PC-3 (cell line): Measurements from ENCODE around the gene GNA15. TPM values are rescaled to one million over a fixed set of nuclear protein-coding genes. Genes with fewer than 3 reads are reported as not detected.

Source experiments
- ATAC-seq: fragments of 200-7000 bp; cut with Tn5 transposase; 2 replicates; pipeline ENCODE4 v1.9.1; 2020; ENCODE audit warnings: mild to moderate bottlenecking, moderate library complexity
- BruUV-seq: library from RNA; stranded (reverse); fragments of 400-500 nt; replicated peaks from 2 replicates; lab custom pipeline; 2021; lab: Mats Ljungman, UMichigan
- CTCF ChIA-PET: fragments of 300-600 bp; sonication (Branson Sonifier 250); formaldehyde crosslinking; loops from one replicate; lab custom pipeline; 2022; ENCODE audit warnings: antibody characterized with exemption; lab: Charles Lee
- POLR2A ChIA-PET: fragments of 300-600 bp; sonication (Branson Sonifier 250); formaldehyde crosslinking; loops from one replicate; lab custom pipeline; 2022; ENCODE audit warnings: antibody characterized with exemption; ENCODE audit not compliant: unreplicated experiment; lab: Charles Lee
- DNase-seq: peaks from one replicate; pipeline ENCODE4 v3.0.0-alpha.2; 2015
- H2AFZ ChIP-seq: fragments of 300-600 bp; sonication (generic); 2 replicates; pipeline ENCODE4 v1.6.0; 2016; ENCODE audit warnings: antibody characterized with exemption, low read length
- H3F3A ChIP-seq: fragments of 300-600 bp; sonication (generic); one replicate; pipeline ENCODE4 v1.6.0; 2017; ENCODE audit warnings: antibody characterized with exemption, low read length, control low read depth, mild to moderate bottlenecking; ENCODE audit not compliant: unreplicated experiment
- H3K27ac ChIP-seq: fragments of 300-600 bp; sonication (generic); 2 replicates; pipeline ENCODE4 v1.5.1; 2016; ENCODE audit warnings: mild to moderate bottlenecking, low read length
- H3K27me3 ChIP-seq: fragments of 300-600 bp; sonication (generic); 2 replicates; pipeline ENCODE4 v1.6.1; 2016; ENCODE audit warnings: low read length, mixed read lengths
- H3K36me3 ChIP-seq: fragments of 300-600 bp; sonication (generic); 2 replicates; pipeline ENCODE4 v1.6.1; 2016; ENCODE audit warnings: low read depth, mixed run types, low read length, mixed read lengths
- H3K4me1 ChIP-seq: fragments of 300-600 bp; sonication (generic); 2 replicates; pipeline ENCODE4 v1.5.1; 2016; ENCODE audit warnings: low read length; ENCODE audit not compliant: insufficient read depth
- H3K4me2 ChIP-seq: fragments of 300-600 bp; sonication (generic); 2 replicates; pipeline ENCODE4 v1.6.0; 2016; ENCODE audit warnings: low read length
- H3K4me3 ChIP-seq: fragments of 300-600 bp; sonication (generic); 2 replicates; pipeline ENCODE4 v1.5.1; 2016; ENCODE audit warnings: mild to moderate bottlenecking, low read length, mixed read lengths
- H3K79me2 ChIP-seq: fragments of 300-600 bp; sonication (generic); 2 replicates; pipeline ENCODE4 v1.6.1; 2017; ENCODE audit warnings: low read length, mixed read lengths
- H3K9ac ChIP-seq: fragments of 300-600 bp; sonication (generic); 2 replicates; pipeline ENCODE4 v1.6.0; 2016; ENCODE audit warnings: mild to moderate bottlenecking, low read length
- H3K9me2 ChIP-seq: fragments of 300-600 bp; sonication (generic); replicated peaks from 2 replicates; pipeline ENCODE4 v1.6.1; 2016; ENCODE audit warnings: mixed run types, low read length, mixed read lengths
- H3K9me3 ChIP-seq: fragments of 300-600 bp; sonication (generic); 2 replicates; pipeline ENCODE4 v1.6.1; 2016; ENCODE audit warnings: low read length, mixed read lengths
- H4K20me1 ChIP-seq: fragments of 300-600 bp; sonication (generic); 2 replicates; pipeline ENCODE4 v1.6.1; 2016; ENCODE audit warnings: low read length, mixed read lengths
- CTCF ChIP-seq: fragments of 300-600 bp; sonication (generic); conservative IDR thresholded peaks from 2 replicates; pipeline ENCODE4 v1.5.1; 2017; ENCODE audit warnings: antibody characterized with exemption, low read depth, mild to moderate bottlenecking, low read length
- EZH2 ChIP-seq: fragments of 300-600 bp; sonication (generic); IDR thresholded peaks from one replicate; pipeline ENCODE4 v1.6.1; 2017; ENCODE audit warnings: antibody characterized with exemption, mild to moderate bottlenecking, low read length; ENCODE audit not compliant: unreplicated experiment
- EZH2phosphoT487 ChIP-seq: fragments of 300-600 bp; sonication (generic); IDR thresholded peaks from 2 replicates; pipeline ENCODE4 v1.6.1; 2018; ENCODE audit warnings: mild to moderate bottlenecking, antibody characterized with exemption, low read length, borderline replicate concordance
- intact Hi-C: fragments of 100-400 bp; cut with micrococcal nuclease; formaldehyde crosslinking; loops from 2 replicates; pipeline ENCODE4 v1.9.0; 2023
- total RNA-seq: library from RNA; depleted of rRNA; stranded (reverse); fragments of >200 nt; gene quantifications from 2 replicates; pipeline ENCODE4 v1.2.3, GENCODE V29; 2014

The GNA15 gene
- total RNA-seq, 1 experiment from 2014 or later: not detected

DNA sequence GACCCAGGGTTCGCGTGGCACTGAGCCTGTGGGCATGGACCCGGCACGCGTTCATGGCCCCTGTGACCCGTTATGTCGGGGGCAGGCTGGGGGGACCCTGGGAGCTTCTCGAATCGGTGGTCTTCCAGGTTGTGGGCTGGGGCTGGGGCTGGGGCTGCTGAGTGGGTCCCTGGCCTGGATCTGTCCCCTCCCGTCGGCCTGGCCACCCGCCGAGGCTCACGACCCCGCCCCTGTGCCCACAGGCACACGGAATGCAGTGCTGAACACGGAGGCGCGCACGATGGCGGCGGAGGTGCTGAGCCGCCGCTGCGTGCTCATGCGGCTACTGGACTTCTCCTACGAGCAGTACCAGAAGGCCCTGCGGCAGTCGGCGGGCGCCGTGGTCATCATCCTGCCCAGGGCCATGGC lies 56.4 kb downstream of the GNA15 start:
- Histone ChIP-seq H3K27ac (no peak overlapping the region), H3K9ac (no peak overlapping the region), H3K4me1 (peaks cover 7% of the 10 kb centered on the region), H3K9me3 (no peaks in the 10 kb centered on the region), H2AFZ (no peak overlapping the region), H3K36me3 (peaks cover 2% of the 10 kb centered on the region; the same call in 1 of the 2 replicates), H4K20me1 (peaks cover 12% of the 10 kb centered on the region), H3K4me2 (no peak overlapping the region), H3K27me3 (no peaks in the 10 kb centered on the region), H3K4me3 (no peak overlapping the region), H3K9me2 (no peaks in the 10 kb centered on the region), H3K79me2 (peaks cover 62% of the 10 kb centered on the region), H3F3A (no peaks in the 10 kb centered on the region)
- CTCF ChIA-PET: no interaction called here
- no TSS peak for BruUV-seq
- POLR2A ChIA-PET: no interaction called here
- DNase-seq (no peak), ATAC-seq (no peak)
- TF ChIP-seq CTCF (no peak), EZH2 (no peak), EZH2phosphoT487 (no peak)
- intact Hi-C loops: no loop called here

- H3K79me2 ChIP-seq: peaks cover 58% of the 10 kb centered on the region
- POLR2A ChIA-PET: no interaction called here
Observed at GRCh38 chr19:3192684-3193083, 56.9 kb downstream of the GNA15 start.

More at GRCh38 chr19:3192684-3193083, 56.9 kb downstream of the GNA15 start:
- Histone ChIP-seq H3K9me3 (no peaks in the 10 kb centered on the region), H3K4me3 (no peak overlapping the region), H3K4me1 (peaks cover 2% of the 10 kb centered on the region), H2AFZ (no peak overlapping the region), H3F3A (no peaks in the 10 kb centered on the region), H3K36me3 (peaks cover 2% of the 10 kb centered on the region; the same call in 1 of the 2 replicates), H3K9ac (no peak overlapping the region), H3K27ac (no peak overlapping the region), H3K27me3 (no peaks in the 10 kb centered on the region), H3K4me2 (no peak overlapping the region), H4K20me1 (0 out of 2 replicates have a peak, but pooled peaks cover 8% of the 10 kb centered on the region), H3K9me2 (no peaks in the 10 kb centered on the region)
- ATAC-seq (no peak), DNase-seq (no peak)
- TF ChIP-seq EZH2phosphoT487: no peak
- TF ChIP-seq EZH2: no peak
- no peak for TF ChIP-seq CTCF
- intact Hi-C loops: no loop called here
- no TSS peak for BruUV-seq
- CTCF ChIA-PET: no interaction called here
